Thyroid gland (tissue), 4 donors: Measurements from ENCODE around the gene CHMP4A.

ENCODE experiments used
- CTCF ChIP-seq, 6 experiments: fragments of 200-600 bp in 3 of 6; fragments of 450-650 bp in 3 of 6; sonication (generic) in 3 of 6; IDR thresholded peaks; one replicate each; pipeline ENCODE4 v1.5.1; 2016 to 2019; ENCODE audit warnings: antibody characterized with exemption in 6 of 6, mild to moderate bottlenecking in 2 of 6, inconsistent platforms in 1 of 6, moderate library complexity in 1 of 6
- POLR2A ChIP-seq, 2 donors: fragments of 450-650 bp; IDR thresholded peaks; one replicate each; pipeline ENCODE4 v1.6.1; 2017; ENCODE audit warnings: antibody characterized with exemption in 2 of 2, mild to moderate bottlenecking in 2 of 2, moderate library complexity in 1 of 2

- no peak for TF ChIP-seq POLR2A (IDR thresholded peaks at IDR 0.05)
- no peak for TF ChIP-seq CTCF (IDR thresholded peaks at IDR 0.05)
Observed at GRCh38 chr14:24233538-24233866, 20.2 kb upstream of the CHMP4A start.
